ENCODE measurements around the gene ZNF710.

DNA sequence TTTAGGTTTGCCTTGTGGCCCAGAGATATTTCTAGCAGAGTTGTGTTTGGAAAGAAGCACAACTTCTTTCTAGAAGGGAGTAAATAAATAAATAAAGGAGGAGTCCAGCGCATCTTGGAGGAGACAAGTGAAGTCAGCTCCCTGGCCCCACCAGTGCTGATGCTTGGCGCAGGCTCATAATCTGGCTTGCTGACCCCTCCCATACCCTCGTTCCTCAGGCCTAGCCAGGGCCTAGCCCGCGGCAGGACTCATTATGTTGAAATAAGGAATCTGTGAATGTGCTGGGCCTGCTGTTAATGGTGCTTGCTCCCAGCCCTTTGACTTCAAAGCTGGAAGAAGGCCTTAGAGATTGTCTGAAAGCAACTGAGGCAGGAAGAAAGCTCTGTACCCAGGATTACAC lies 3.1 kb downstream of the ZNF710 start:
- TF ChIP-seq, protein P1, sequence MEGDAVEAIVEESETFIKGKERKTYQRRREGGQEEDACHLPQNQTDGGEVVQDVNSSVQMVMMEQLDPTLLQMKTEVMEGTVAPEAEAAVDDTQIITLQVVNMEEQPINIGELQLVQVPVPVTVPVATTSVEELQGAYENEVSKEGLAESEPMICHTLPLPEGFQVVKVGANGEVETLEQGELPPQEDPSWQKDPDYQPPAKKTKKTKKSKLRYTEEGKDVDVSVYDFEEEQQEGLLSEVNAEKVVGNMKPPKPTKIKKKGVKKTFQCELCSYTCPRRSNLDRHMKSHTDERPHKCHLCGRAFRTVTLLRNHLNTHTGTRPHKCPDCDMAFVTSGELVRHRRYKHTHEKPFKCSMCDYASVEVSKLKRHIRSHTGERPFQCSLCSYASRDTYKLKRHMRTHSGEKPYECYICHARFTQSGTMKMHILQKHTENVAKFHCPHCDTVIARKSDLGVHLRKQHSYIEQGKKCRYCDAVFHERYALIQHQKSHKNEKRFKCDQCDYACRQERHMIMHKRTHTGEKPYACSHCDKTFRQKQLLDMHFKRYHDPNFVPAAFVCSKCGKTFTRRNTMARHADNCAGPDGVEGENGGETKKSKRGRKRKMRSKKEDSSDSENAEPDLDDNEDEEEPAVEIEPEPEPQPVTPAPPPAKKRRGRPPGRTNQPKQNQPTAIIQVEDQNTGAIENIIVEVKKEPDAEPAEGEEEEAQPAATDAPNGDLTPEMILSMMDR (IDR thresholded peaks at IDR 0.05): no peak
- TF ChIP-seq POLR2A (IDR thresholded peaks at IDR 0.05): no peak
